OCI-M2 (cell line): Measurements from ENCODE around the gene CNEP1R1.
"Not testable (repeated sequence)": the region's sequence is repeated elsewhere in the genome, so short reads cannot be mapped to it uniquely, and the experiment has no call there.

ENCODE experiments used
- DNase-seq: peaks from one replicate; lab custom pipeline; 2025; ENCODE audit not compliant: unreplicated experiment; lab: John Stamatoyannopoulos, UW

Gene CNEP1R1

GRCh38 chr16:50024684-50025536 lies at the start of gene CNEP1R1:
Gene CNEP1R1, plus strand, starts transcription at chr16:50025225. Its CDS starts 91 bp downstream, at chr16:50025316.
- DNase-seq, result peak; percentile 92

GRCh38 chr16:49977427-49977826 lies 47.6 kb upstream of the CNEP1R1 start:
- DNase-seq, result no peak

- DNase-seq, result no peak
Observed at GRCh38 chr16:49978569-49979326, 46.3 kb upstream of the CNEP1R1 start.

- DNase-seq, result no peak
Observed at GRCh38 chr16:49980166-49980565, 44.9 kb upstream of the CNEP1R1 start.

GRCh38 chr16:49986351-49987124 lies 38.5 kb upstream of the CNEP1R1 start:
- DNase-seq, result no peak

- DNase-seq, result no peak
Observed at GRCh38 chr16:49987381-49987780, 37.6 kb upstream of the CNEP1R1 start.

GRCh38 chr16:49992825-49993224 lies 32.2 kb upstream of the CNEP1R1 start:
- no peak for DNase-seq

GRCh38 chr16:49993579-49993978 lies 31.4 kb upstream of the CNEP1R1 start:
- no peak for DNase-seq

GRCh38 chr16:49994006-49994405 lies 31.0 kb upstream of the CNEP1R1 start:
- no peak for DNase-seq

GRCh38 chr16:49995720-49996119 lies 29.3 kb upstream of the CNEP1R1 start:
- no peak for DNase-seq

GRCh38 chr16:49997721-49998251 lies 27.2 kb upstream of the CNEP1R1 start:
- DNase-seq, result no peak

GRCh38 chr16:49998991-49999390 lies 26.0 kb upstream of the CNEP1R1 start:
- no peak for DNase-seq

- DNase-seq, result no peak
Observed at GRCh38 chr16:50001144-50001543, 23.9 kb upstream of the CNEP1R1 start.

- DNase-seq, result no peak
Observed at GRCh38 chr16:50002190-50002589, 22.8 kb upstream of the CNEP1R1 start.

- no peak for DNase-seq
Observed at GRCh38 chr16:50004239-50004638, 20.8 kb upstream of the CNEP1R1 start.

GRCh38 chr16:50006964-50007363 lies 18.1 kb upstream of the CNEP1R1 start:
- no peak for DNase-seq

GRCh38 chr16:50007744-50008143 lies 17.3 kb upstream of the CNEP1R1 start:
- DNase-seq, result no peak

- no peak for DNase-seq
Observed at GRCh38 chr16:50010212-50010611, 14.8 kb upstream of the CNEP1R1 start.

GRCh38 chr16:50011707-50012106 lies 13.3 kb upstream of the CNEP1R1 start:
- no peak for DNase-seq

- no peak for DNase-seq
Observed at GRCh38 chr16:50012182-50012581, 12.8 kb upstream of the CNEP1R1 start.

- not testable (repeated sequence) for DNase-seq
Observed at GRCh38 chr16:50014211-50014610, 10.8 kb upstream of the CNEP1R1 start.
